ENCODE results near the gene PEX3. TPM values are rescaled to one million over a fixed set of nuclear protein-coding genes. Genes with fewer than 3 reads are reported as not detected.

PEX3 gene
- total and polyA plus RNA-seq, 10 of the 15 experiments (the other 5 are each of a cell fraction or from before 2014, with no cell fraction given), result 18.6 to 70.7 (median 38.6) TPM

GRCh38 chr6:143432588-143432987 lies 18.0 kb upstream of the PEX3 start (continued):
- TF ChIP-seq NRF1 (conservative IDR thresholded peaks at IDR 0.05; ENCODE audit: low read depth, low read length) (no peak), POLR2A (IDR thresholded peaks at IDR 0.05; ENCODE audit: low read depth, low read length) (no peak), POLR2AphosphoS2 (IDR thresholded peaks at IDR 0.05; ENCODE audit: low read depth, low read length) (no peak), NFYB (IDR thresholded peaks at IDR 0.05; ENCODE audit: insufficient read depth, low read depth, low read length) (no peak), ATF2 (IDR thresholded peaks at IDR 0.05; ENCODE audit: low read length) (no peak), MYB (IDR thresholded peaks at IDR 0.05; ENCODE audit: borderline replicate concordance, low read depth, low read length) (no peak)

GRCh38 chr6:143441010-143441409 lies 9.6 kb upstream of the PEX3 start:
- SMC1A ChIA-PET (ENCODE audit: uncharacterized antibody, unreplicated experiment), result no interaction called here
- H3K27me3 ChIP-seq (replicated peaks in 1 of 2; ENCODE audit: control insufficient read depth in 2 of 2, insufficient read depth in 2 of 2, low read length in 1 of 2), result no peaks in the 10 kb centered on the region
- H3K36me3 ChIP-seq (ENCODE audit: control insufficient read depth in 2 of 2, insufficient read depth in 2 of 2, low read length in 1 of 2), result peaks cover 3 to 5% of the 10 kb centered on the region in 2 experiments; a peak in 1 of 4 replicates
- in situ Hi-C loops (cut with MboI), result no loop called here
- no peaks in the 10 kb centered on the region for H3K4me1 ChIP-seq (ENCODE audit: control insufficient read depth, insufficient read depth, low read length)
- H3K9me3 ChIP-seq (replicated peaks; ENCODE audit: control insufficient read depth, insufficient read depth, low read length), result no peaks in the 10 kb centered on the region
- intact Hi-C loops (cut with micrococcal nuclease; ENCODE audit: unreplicated experiment), result no loop called here
- H2AFZ ChIP-seq (ENCODE audit: control insufficient read depth, low read depth, low read length), result no peak overlapping the region
- CTCF ChIA-PET, result no interaction called here
- DNase-seq (ENCODE audit: low read depth, low spot score) (no peak), FAIRE-seq (no peak), ATAC-seq (no peak)
- BruUV-seq (replicated peaks), result no TSS peak
- no peak overlapping the region for H3K9ac ChIP-seq (ENCODE audit: control insufficient read depth, insufficient read depth, low read length)
- H4K20me1 ChIP-seq (ENCODE audit: control insufficient read depth, insufficient read depth), result no peaks in the 10 kb centered on the region
- no peak overlapping the region for H3K4me2 ChIP-seq (ENCODE audit: control insufficient read depth, insufficient read depth)
- POLR2A ChIA-PET, result no interaction called here
- H3K27ac ChIP-seq (ENCODE audit: control insufficient read depth, insufficient read depth), result no peak overlapping the region
- no peaks in the 10 kb centered on the region; the same call in 1 of the 2 replicates for H3K79me2 ChIP-seq (ENCODE audit: control insufficient read depth, insufficient read depth, low read length)
- RAD21 ChIA-PET (ENCODE audit: unreplicated experiment), result no interaction called here
- no peak overlapping the region for H3K4me3 ChIP-seq
- WGBS (ENCODE audit: insufficient coverage, insufficient replicate concordance, low lambda C conversion rate, missing lambda C conversion rate), result 79% methylated on average over 2 of the region's 2 CpGs
- TF ChIP-seq TAF1 (IDR thresholded peaks at IDR 0.05; ENCODE audit: borderline replicate concordance, low read depth, low read length), result no peak
- no peak for TF ChIP-seq TBL1XR1 (IDR thresholded peaks at IDR 0.05; ENCODE audit: low read depth, low read length)
- no peak for TF ChIP-seq SUPT20H (IDR thresholded peaks at IDR 0.05; ENCODE audit: borderline replicate concordance, control insufficient read depth, low read depth, low read length)
- TF ChIP-seq KAT2A (conservative IDR thresholded peaks at IDR 0.05; ENCODE audit: control insufficient read depth, low read depth, low read length), result no peak
- TF ChIP-seq E2F4 (IDR thresholded peaks at IDR 0.05; ENCODE audit: low read depth, low read length), result no peak
- no peak for TF ChIP-seq ZBTB33 (IDR thresholded peaks at IDR 0.05)
- TF ChIP-seq RCOR1 (conservative IDR thresholded peaks at IDR 0.05; ENCODE audit: low read depth, low read length), result no peak
- TF ChIP-seq DPF2 (IDR thresholded peaks at IDR 0.05), result no peak
- no peak for TF ChIP-seq E2F8 (IDR thresholded peaks at IDR 0.05; ENCODE audit: low read depth, partially characterized antibody)
- TF ChIP-seq LARP7 (IDR thresholded peaks at IDR 0.05), result no peak
- TF ChIP-seq GABPA (IDR thresholded peaks at IDR 0.05; ENCODE audit: low read depth), result no peak
